Caco-2 (cell line): ENCODE results near the gene RCHY1. TPM values are rescaled to one million over a fixed set of nuclear protein-coding genes. Genes with fewer than 3 reads are reported as not detected.
A peak's percentile ranks its signal among the peaks of the same experiment; 100 is the strongest.

ENCODE experiments used
- BruUV-seq: library from RNA; stranded (reverse); fragments of 400-500 nt; replicated peaks from 2 replicates; lab custom pipeline; 2021; lab: Mats Ljungman, UMichigan
- CTCF ChIA-PET: fragments of 300-600 bp; sonication (Branson Sonifier 250); formaldehyde crosslinking; loops from one replicate; lab custom pipeline; 2022; ENCODE audit warnings: antibody characterized with exemption; lab: Charles Lee
- POLR2A ChIA-PET: fragments of 300-600 bp; sonication (Branson Sonifier 250); formaldehyde crosslinking; loops from one replicate; lab custom pipeline; 2022; ENCODE audit warnings: antibody characterized with exemption; lab: Charles Lee
- DNase-seq, 2 experiments: peaks; one replicate each; pipeline versions ENCODE4 v3.0.0 to v3.0.0-alpha.2; 2020 to 2022
- H3K27me3 ChIP-seq: replicated peaks from 2 replicates; pipeline ENCODE4 v1.6.0; 2011; ENCODE audit warnings: low read length; ENCODE audit not compliant: control insufficient read depth, insufficient read depth
- H3K36me3 ChIP-seq: 2 replicates; pipeline ENCODE4 v1.5.1; 2011; ENCODE audit warnings: low read length; ENCODE audit not compliant: control insufficient read depth, insufficient read depth
- H3K4me1 ChIP-seq: fragments of 250-450 bp; sonication (Bioruptor Pico); 2 replicates; pipeline ENCODE4 v1.5.1; 2020; ENCODE audit warnings: mild to moderate bottlenecking
- H3K4me3 ChIP-seq: 2 replicates; pipeline ENCODE4 v1.5.1; 2011; ENCODE audit warnings: low read depth, mild to moderate bottlenecking, control low read depth, low read length
- H3K9me3 ChIP-seq: fragments of 250-450 bp; sonication (Bioruptor Pico); 2 replicates; pipeline ENCODE4 v1.5.1; 2020; ENCODE audit warnings: mild to moderate bottlenecking, moderate library complexity
- H3K27ac Mint-ChIP-seq: one replicate; pipeline ENCODE4 v1.8.0; 2022; ENCODE audit warnings: mixed read lengths; ENCODE audit not compliant: unreplicated experiment
- H3K27me3 Mint-ChIP-seq: one replicate; pipeline ENCODE4 v1.8.0; 2022; ENCODE audit warnings: mixed read lengths; ENCODE audit not compliant: insufficient read depth, unreplicated experiment
- H3K36me3 Mint-ChIP-seq: one replicate; pipeline ENCODE4 v1.8.0; 2022; ENCODE audit warnings: mild to moderate bottlenecking, mixed read lengths; ENCODE audit not compliant: insufficient read depth, unreplicated experiment
- H3K4me1 Mint-ChIP-seq: one replicate; pipeline ENCODE4 v1.8.0; 2022; ENCODE audit warnings: low read depth, mixed read lengths; ENCODE audit not compliant: unreplicated experiment
- H3K4me3 Mint-ChIP-seq: one replicate; pipeline ENCODE4 v1.8.0; 2022; ENCODE audit warnings: mild to moderate bottlenecking, moderate library complexity, mixed read lengths; ENCODE audit not compliant: unreplicated experiment
- H3K9me3 Mint-ChIP-seq: one replicate; pipeline ENCODE4 v1.8.0; 2022; ENCODE audit warnings: mixed read lengths; ENCODE audit not compliant: unreplicated experiment
- intact Hi-C: fragments of 100-400 bp; cut with micrococcal nuclease; formaldehyde crosslinking; loops from one replicate; pipeline ENCODE4 v1.10.0; 2022; ENCODE audit not compliant: unreplicated experiment
- total RNA-seq: library from RNA; stranded (reverse); gene quantifications from 2 replicates; pipeline ENCODE4 v1.2.3, GENCODE V29; 2022
- TF ChIP-seq, protein P1 (sequence below), 2 experiments: fragments of 200-600 bp in 1 of 2; IDR thresholded peaks; 1 replicate in 1 of 2; 2 replicates in 1 of 2; pipeline versions ENCODE4 v1.5.1 to v1.8.0; 2011 to 2022; ENCODE audit warnings: antibody characterized with exemption in 1 of 2, control low read depth in 1 of 2, inconsistent platforms in 1 of 2, low read depth in 1 of 2, low read length in 1 of 2, mild to moderate bottlenecking in 1 of 2, moderate library complexity in 1 of 2; ENCODE audit not compliant: insufficient read depth in 1 of 2, severe bottlenecking in 1 of 2, unreplicated experiment in 1 of 2

RCHY1 gene
- total RNA-seq, 1 experiment from 2014 or later, result 38.2 TPM

DNA sequence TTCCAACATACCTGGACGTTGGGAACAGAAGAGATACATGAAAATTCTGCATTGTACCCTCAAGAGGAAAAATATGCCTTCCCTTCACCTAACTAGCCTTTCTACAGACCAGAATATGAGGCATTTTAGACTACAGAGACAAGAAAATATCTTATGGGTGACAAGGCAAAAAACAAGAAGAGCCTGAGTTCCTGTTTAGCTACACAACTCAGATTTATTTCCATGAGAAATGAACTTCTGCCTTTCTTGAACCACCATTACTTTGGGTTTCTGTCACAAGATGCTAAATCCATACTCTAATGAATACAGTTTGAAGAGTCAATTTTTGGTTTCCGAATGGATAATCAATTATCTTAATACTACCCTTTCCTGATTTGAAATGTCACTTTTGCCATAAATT, 18.7 kb downstream of the RCHY1 start:
- ChIA-PET CTCF (no interaction called here), POLR2A (no interaction called here)
- no peaks in the 10 kb centered on the region for H3K27me3 Mint-ChIP-seq
- peaks cover 16% of the 10 kb centered on the region for H3K9me3 Mint-ChIP-seq
- no peak overlapping the region for H3K4me3 ChIP-seq
- peaks cover 26% of the 10 kb centered on the region for H3K36me3 Mint-ChIP-seq
- H3K4me1 Mint-ChIP-seq, result peaks cover 7% of the 10 kb centered on the region
- H3K4me3 Mint-ChIP-seq, result no peak overlapping the region
- no peaks in the 10 kb centered on the region for H3K36me3 ChIP-seq
- H3K4me1 ChIP-seq, result no peaks in the 10 kb centered on the region
- H3K27me3 ChIP-seq, result no peaks in the 10 kb centered on the region
- H3K27ac Mint-ChIP-seq, result no peak overlapping the region
- no peak for DNase-seq
- H3K9me3 ChIP-seq, result 0 out of 2 replicates have a peak, but pooled peaks cover 3% of the 10 kb centered on the region
- intact Hi-C loops, result no loop called here
- BruUV-seq, result no TSS peak
- TF ChIP-seq, protein P1, sequence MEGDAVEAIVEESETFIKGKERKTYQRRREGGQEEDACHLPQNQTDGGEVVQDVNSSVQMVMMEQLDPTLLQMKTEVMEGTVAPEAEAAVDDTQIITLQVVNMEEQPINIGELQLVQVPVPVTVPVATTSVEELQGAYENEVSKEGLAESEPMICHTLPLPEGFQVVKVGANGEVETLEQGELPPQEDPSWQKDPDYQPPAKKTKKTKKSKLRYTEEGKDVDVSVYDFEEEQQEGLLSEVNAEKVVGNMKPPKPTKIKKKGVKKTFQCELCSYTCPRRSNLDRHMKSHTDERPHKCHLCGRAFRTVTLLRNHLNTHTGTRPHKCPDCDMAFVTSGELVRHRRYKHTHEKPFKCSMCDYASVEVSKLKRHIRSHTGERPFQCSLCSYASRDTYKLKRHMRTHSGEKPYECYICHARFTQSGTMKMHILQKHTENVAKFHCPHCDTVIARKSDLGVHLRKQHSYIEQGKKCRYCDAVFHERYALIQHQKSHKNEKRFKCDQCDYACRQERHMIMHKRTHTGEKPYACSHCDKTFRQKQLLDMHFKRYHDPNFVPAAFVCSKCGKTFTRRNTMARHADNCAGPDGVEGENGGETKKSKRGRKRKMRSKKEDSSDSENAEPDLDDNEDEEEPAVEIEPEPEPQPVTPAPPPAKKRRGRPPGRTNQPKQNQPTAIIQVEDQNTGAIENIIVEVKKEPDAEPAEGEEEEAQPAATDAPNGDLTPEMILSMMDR (IDR thresholded peaks at IDR 0.05; ENCODE audit: insufficient read depth in 1 of 2, low read depth in 1 of 2, low read length in 1 of 2, severe bottlenecking in 1 of 2, unreplicated experiment in 1 of 2), result no peak

GRCh38 chr4:75494563-75494962, 19.6 kb downstream of the RCHY1 start:
- ChIA-PET CTCF (no interaction called here), POLR2A (no interaction called here)
- no peaks in the 10 kb centered on the region for H3K27me3 Mint-ChIP-seq
- H3K36me3 ChIP-seq, result no peaks in the 10 kb centered on the region
- no peak overlapping the region for H3K4me3 Mint-ChIP-seq
- H3K27ac Mint-ChIP-seq, result no peak overlapping the region
- H3K9me3 ChIP-seq, result 0 out of 2 replicates have a peak, but pooled peaks cover 3% of the 10 kb centered on the region
- intact Hi-C loops, result loop anchor here (5.0 kb wide), 1 partner anchor 562 kb away; the partner anchor contains the start of gene PARM1
- TF ChIP-seq, protein P1 (IDR thresholded peaks at IDR 0.05; ENCODE audit: insufficient read depth in 1 of 2, low read depth in 1 of 2, low read length in 1 of 2, severe bottlenecking in 1 of 2, unreplicated experiment in 1 of 2), result no peak
- DNase-seq, result no peak
- H3K4me3 ChIP-seq, result no peak overlapping the region
- peaks cover 16% of the 10 kb centered on the region for H3K9me3 Mint-ChIP-seq
- peaks cover 7% of the 10 kb centered on the region for H3K4me1 Mint-ChIP-seq
- BruUV-seq, result no TSS peak
- H3K27me3 ChIP-seq, result no peaks in the 10 kb centered on the region
- H3K36me3 Mint-ChIP-seq, result peaks cover 28% of the 10 kb centered on the region
- H3K4me1 ChIP-seq, result peaks cover 4% of the 10 kb centered on the region

DNA sequence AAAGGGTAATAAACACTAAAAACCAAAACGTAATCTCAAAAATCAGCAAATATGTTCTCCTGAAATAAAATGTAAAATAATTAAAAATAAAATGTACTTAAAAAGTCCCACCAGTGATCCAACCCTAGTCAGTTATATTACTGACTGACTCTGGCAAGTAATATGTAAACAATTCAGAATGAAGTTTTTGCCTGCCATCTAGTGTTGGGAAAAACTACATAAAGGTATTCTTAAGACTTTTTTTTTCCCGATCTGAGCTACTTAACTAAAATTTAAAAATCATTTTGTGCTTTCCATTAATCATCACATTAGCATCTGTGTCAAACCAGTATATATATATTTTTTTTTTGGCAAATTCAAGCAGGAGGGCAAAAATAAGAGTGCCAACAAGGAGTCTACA, 24.0 kb downstream of the RCHY1 start:
- Mint-ChIP-seq H3K27ac (no peak overlapping the region), H3K4me1 (no peaks in the 10 kb centered on the region), H3K9me3 (no peaks in the 10 kb centered on the region), H3K36me3 (peaks cover 25% of the 10 kb centered on the region), H3K4me3 (no peak overlapping the region), H3K27me3 (no peaks in the 10 kb centered on the region)
- intact Hi-C loops, result loop anchor here (1.0 to 5.0 kb wide), 2 partner anchors 58 to 558 kb away; partner anchors contain the start of gene PARM1
- H3K27me3 ChIP-seq, result no peaks in the 10 kb centered on the region
- POLR2A ChIA-PET, result no interaction called here
- peaks cover 4% of the 10 kb centered on the region for H3K4me1 ChIP-seq
- DNase-seq, result no peak
- no peaks in the 10 kb centered on the region for H3K36me3 ChIP-seq
- no peak overlapping the region for H3K4me3 ChIP-seq
- TF ChIP-seq, protein P1 (IDR thresholded peaks at IDR 0.05; ENCODE audit: insufficient read depth in 1 of 2, low read depth in 1 of 2, low read length in 1 of 2, severe bottlenecking in 1 of 2, unreplicated experiment in 1 of 2), result peak; percentile 27 to 39
- CTCF ChIA-PET, result interaction anchor here (0.6 to 1.3 kb wide), 4 partner anchors 16 to 557 kb away, joined by 3 to 12 read pairs (median 6); partner anchors contain the start of gene PARM1
- BruUV-seq, result no TSS peak
- no peaks in the 10 kb centered on the region for H3K9me3 ChIP-seq
